Lower leg skin (tissue), 4 donors: ENCODE data around the gene RRP1B. TPM values are rescaled to one million over a fixed set of nuclear protein-coding genes. Genes with fewer than 3 reads are reported as not detected.
A peak's percentile ranks its signal among the peaks of the same experiment; 100 is the strongest.

Experiments used
- DNase-seq, 2 donors: peaks; one replicate each; pipeline ENCODE4 v3.0.0-alpha.2; 2019; ENCODE audit warnings: low spot score in 2 of 2
- H3K4me3 ChIP-seq: fragments of 200-600 bp; sonication (generic); 2 replicates; pipeline ENCODE4 v1.5.1; 2017; ENCODE audit warnings: mild to moderate bottlenecking, low read depth; ENCODE audit not compliant: poor library complexity, severe bottlenecking
- CTCF ChIP-seq, 3 donors: fragments of 450-650 bp; IDR thresholded peaks; one replicate each; pipeline ENCODE4 v1.5.1; 2016; ENCODE audit warnings: antibody characterized with exemption in 3 of 3, mild to moderate bottlenecking in 3 of 3, moderate library complexity in 2 of 3
- POLR2A ChIP-seq, 2 donors: fragments of 450-650 bp; IDR thresholded peaks; one replicate each; pipeline ENCODE4 v1.6.1; 2016 to 2017; ENCODE audit warnings: antibody characterized with exemption in 2 of 2, mild to moderate bottlenecking in 1 of 2, moderate library complexity in 1 of 2
- WGBS, 2 donors: methylation state at CpG; one replicate each; pipeline ENCODE4 v1.1.5; 2018; 5-methylcytosine and 5-hydroxymethylcytosine counted together
- intact Hi-C: fragments of 100-400 bp; cut with DNase I; formaldehyde crosslinking; loops from one replicate; pipeline ENCODE4 v1.15.0; 2023; ENCODE audit warnings: low total_unique reads
- total RNA-seq, 4 donors: library from RNA; depleted of rRNA; stranded (reverse); fragments of >200 nt; gene quantifications; one replicate each; pipeline ENCODE4 v1.1.0, GENCODE V29; 2016

Gene RRP1B
- total RNA-seq, 4 donors from 2014 or later = 15.4 to 22.2 (median 19.5) TPM

GRCh38 chr21:43728467-43729390, 69.4 kb downstream of the RRP1B start:
- H3K4me3 ChIP-seq = no peak overlapping the region
- TF ChIP-seq POLR2A (IDR thresholded peaks at IDR 0.05) (no peak), CTCF (IDR thresholded peaks at IDR 0.05) (peak in 1 of 3 donors; percentile 86)
- DNase-seq = peak; percentile 92 to 98
- intact Hi-C loops = loop anchor here (10.0 kb wide), 1 partner anchor 64 kb away; no protein-coding TSS in a partner anchor
- 1 to 13% methylated on average over 17 to 53 of the region's 59 CpGs for WGBS, 2 donors

DNA sequence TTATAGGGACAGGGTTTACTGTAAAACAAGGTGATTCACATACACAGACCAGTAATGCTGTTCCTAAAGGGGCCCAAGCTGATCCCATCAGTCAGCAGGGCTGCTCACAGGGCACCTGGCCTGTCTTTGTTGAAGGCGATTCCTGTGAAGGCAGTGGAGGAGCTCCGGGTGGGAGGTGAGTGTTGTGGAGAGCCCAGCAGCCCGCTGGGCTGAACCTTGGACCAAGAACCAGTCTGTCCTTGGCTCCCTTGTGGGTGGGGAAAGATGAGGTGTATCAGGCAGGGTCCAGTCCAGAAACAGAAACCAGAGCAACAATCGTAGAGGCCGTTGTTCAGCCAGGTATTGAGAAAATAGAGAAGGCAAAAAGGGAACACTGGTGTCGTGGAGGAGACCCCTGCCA, 72.1 kb downstream of the RRP1B start:
- TF ChIP-seq POLR2A (IDR thresholded peaks at IDR 0.05) = no peak
- TF ChIP-seq CTCF (IDR thresholded peaks at IDR 0.05) = no peak
- intact Hi-C loops = no loop called here
- no peak for DNase-seq
- H3K4me3 ChIP-seq = no peak overlapping the region
- 77 to 92% methylated on average over 6 of the region's 6 CpGs for whole genome bisulfite sequencing, 2 donors

GRCh38 chr21:43731891-43732711, 72.7 kb downstream of the RRP1B start:
- whole genome bisulfite sequencing, 2 donors = 43 to 48% methylated on average over 23 of the region's 23 CpGs
- no peak overlapping the region for H3K4me3 ChIP-seq
- TF ChIP-seq POLR2A (IDR thresholded peaks at IDR 0.05) (no peak), CTCF (IDR thresholded peaks at IDR 0.05) (no peak)
- intact Hi-C loops = no loop called here
- no peak for DNase-seq

DNA sequence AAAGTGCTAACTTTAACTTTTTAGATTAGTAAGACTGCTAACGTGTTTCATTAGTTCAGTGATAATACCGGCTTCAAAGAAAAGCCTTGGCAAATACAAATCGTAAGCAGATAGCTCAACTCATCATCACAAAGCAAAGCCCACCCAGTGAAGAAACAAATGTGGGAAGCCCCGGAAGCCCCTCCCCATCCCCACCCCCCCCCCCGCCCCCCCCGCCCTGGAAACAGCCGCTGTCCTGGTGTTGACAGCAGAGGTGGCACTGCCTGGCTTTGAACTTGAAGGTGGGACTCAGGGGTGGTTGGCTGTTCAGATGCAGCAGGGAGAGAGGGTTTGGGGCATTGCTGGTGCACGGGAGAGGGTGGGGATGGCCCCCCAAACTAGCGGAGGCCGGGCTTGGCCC, 73.7 kb downstream of the RRP1B start:
- intact Hi-C loops = no loop called here
- H3K4me3 ChIP-seq = no peak overlapping the region
- WGBS, 2 donors = 55 to 63% methylated on average over 10 of the region's 10 CpGs
- no peak for TF ChIP-seq CTCF (IDR thresholded peaks at IDR 0.05)
- TF ChIP-seq POLR2A (IDR thresholded peaks at IDR 0.05) = no peak
- no peak for DNase-seq

GRCh38 chr21:43733529-43734071, 74.2 kb downstream of the RRP1B start:
- intact Hi-C loops = no loop called here
- TF ChIP-seq POLR2A (IDR thresholded peaks at IDR 0.05) (no peak), CTCF (IDR thresholded peaks at IDR 0.05) (no peak)
- 31 to 51% methylated on average over 10 to 15 of the region's 15 CpGs for WGBS, 2 donors
- DNase-seq = no peak
- H3K4me3 ChIP-seq = no peak overlapping the region
